Calu3 (cell line): ENCODE data around the gene CRYGD. TPM values are rescaled to one million over a fixed set of nuclear protein-coding genes. Genes with fewer than 3 reads are reported as not detected.
A peak's percentile ranks its signal among the peaks of the same experiment; 100 is the strongest.
"Not testable (repeated sequence)": the region's sequence is repeated elsewhere in the genome, so short reads cannot be mapped to it uniquely, and the experiment has no call there.

ENCODE experiments used
- BruUV-seq: library from RNA; stranded (reverse); fragments of 400-500 nt; replicated peaks from 2 replicates; lab custom pipeline; 2021; lab: Mats Ljungman, UMichigan
- CTCF ChIA-PET: fragments of 300-600 bp; sonication (Branson Sonifier 250); formaldehyde crosslinking; loops from one replicate; lab custom pipeline; 2022; ENCODE audit warnings: antibody characterized with exemption; lab: Charles Lee
- DNase-seq: peaks from one replicate; pipeline ENCODE4 v3.0.0; 2022
- H3K27ac Mint-ChIP-seq: one replicate; pipeline ENCODE4 v1.8.0; 2022; ENCODE audit warnings: mixed read lengths; ENCODE audit not compliant: unreplicated experiment
- H3K27me3 Mint-ChIP-seq: one replicate; pipeline ENCODE4 v1.8.0; 2022; ENCODE audit warnings: mixed read lengths; ENCODE audit not compliant: unreplicated experiment
- H3K36me3 Mint-ChIP-seq: one replicate; pipeline ENCODE4 v1.8.0; 2022; ENCODE audit warnings: mild to moderate bottlenecking, moderate library complexity, mixed read lengths; ENCODE audit not compliant: insufficient read depth, unreplicated experiment
- H3K4me1 Mint-ChIP-seq: one replicate; pipeline ENCODE4 v1.8.0; 2022; ENCODE audit warnings: mild to moderate bottlenecking, low read depth, mixed read lengths; ENCODE audit not compliant: unreplicated experiment
- H3K4me3 Mint-ChIP-seq: one replicate; pipeline ENCODE4 v1.8.0; 2022; ENCODE audit warnings: mild to moderate bottlenecking, low read depth, moderate library complexity, mixed read lengths; ENCODE audit not compliant: unreplicated experiment
- H3K9me3 Mint-ChIP-seq: one replicate; pipeline ENCODE4 v1.8.0; 2022; ENCODE audit warnings: low read depth, mixed read lengths; ENCODE audit not compliant: unreplicated experiment
- CTCF ChIP-seq: fragments of 200-600 bp; IDR thresholded peaks from one replicate; pipeline ENCODE4 v1.8.0; 2022; ENCODE audit warnings: antibody characterized with exemption; ENCODE audit not compliant: unreplicated experiment
- intact Hi-C: fragments of 100-400 bp; cut with micrococcal nuclease; formaldehyde crosslinking; loops from one replicate; pipeline ENCODE4 v1.10.0; 2022; ENCODE audit not compliant: unreplicated experiment
- total RNA-seq: library from RNA; stranded (reverse); gene quantifications from 2 replicates; pipeline ENCODE4 v1.2.3, GENCODE V29; 2022

CRYGD gene
- total RNA-seq, 1 experiment from 2014 or later = not detected

GRCh38 chr2:208118918-208119317, 5.4 kb downstream of the CRYGD start:
- DNase-seq = no peak
- H3K9me3 Mint-ChIP-seq = no peaks in the 10 kb centered on the region
- CTCF ChIA-PET = interaction anchor here (1.1 kb wide), 1 partner anchor 16 kb away, joined by 3 read pairs; no protein-coding TSS in a partner anchor
- no peak overlapping the region for H3K4me3 Mint-ChIP-seq
- no peak overlapping the region for H3K27ac Mint-ChIP-seq
- no TSS peak for BruUV-seq
- no peak for TF ChIP-seq CTCF
- no peaks in the 10 kb centered on the region for H3K36me3 Mint-ChIP-seq
- intact Hi-C loops = no loop called here
- H3K4me1 Mint-ChIP-seq = no peaks in the 10 kb centered on the region
- H3K27me3 Mint-ChIP-seq = no peaks in the 10 kb centered on the region

GRCh38 chr2:208117390-208117789, 6.9 kb downstream of the CRYGD start:
- CTCF ChIA-PET, H3K9me3 Mint-ChIP-seq, BruUV-seq, H3K36me3 Mint-ChIP-seq, DNase-seq, H3K27me3 Mint-ChIP-seq, intact Hi-C loops, H3K27ac Mint-ChIP-seq, H3K4me1 Mint-ChIP-seq, H3K4me3 Mint-ChIP-seq: not testable (repeated sequence)

- H3K4me1 Mint-ChIP-seq = no peaks in the 10 kb centered on the region
- peak; percentile 8 for DNase-seq
- H3K36me3 Mint-ChIP-seq = no peaks in the 10 kb centered on the region
- CTCF ChIA-PET = no interaction called here
- intact Hi-C loops = no loop called here
- H3K9me3 Mint-ChIP-seq = no peaks in the 10 kb centered on the region
- H3K27ac Mint-ChIP-seq = no peak overlapping the region
- no peak overlapping the region for H3K4me3 Mint-ChIP-seq
- BruUV-seq = no TSS peak
- no peak for TF ChIP-seq CTCF
- no peaks in the 10 kb centered on the region for H3K27me3 Mint-ChIP-seq
These were observed 11.4 kb downstream of the CRYGD start for GRCh38 chr2:208112969-208113368.

GRCh38 chr2:208112273-208112745, 12.0 kb downstream of the CRYGD start:
- H3K4me1 Mint-ChIP-seq, H3K9me3 Mint-ChIP-seq, intact Hi-C loops, DNase-seq, H3K27me3 Mint-ChIP-seq, BruUV-seq, H3K36me3 Mint-ChIP-seq, CTCF ChIA-PET, H3K4me3 Mint-ChIP-seq, H3K27ac Mint-ChIP-seq: not testable (repeated sequence)

- no peak overlapping the region for H3K4me3 Mint-ChIP-seq
- no peaks in the 10 kb centered on the region for H3K36me3 Mint-ChIP-seq
- TF ChIP-seq CTCF = no peak
These were observed 20.7 kb downstream of the CRYGD start for GRCh38 chr2:208103616-208104015.

More at GRCh38 chr2:208103616-208104015, 20.7 kb downstream of the CRYGD start:
- Mint-ChIP-seq H3K27ac (no peak overlapping the region), H3K27me3 (no peaks in the 10 kb centered on the region), H3K9me3 (no peaks in the 10 kb centered on the region), H3K4me1 (peaks cover 17% of the 10 kb centered on the region)
- CTCF ChIA-PET = interaction anchor here (0.6 to 1.1 kb wide), 2 partner anchors 151 to 251 kb away, joined by 3 to 4 read pairs; partner anchors contain the start of gene IDH1
- intact Hi-C loops = loop anchor here (5.0 kb wide), 2 partner anchors 74 to 269 kb away; no protein-coding TSS in a partner anchor
- no TSS peak for BruUV-seq
- DNase-seq = no peak
